Measurements from ENCODE around the gene DAG1. TPM values are rescaled to one million over a fixed set of nuclear protein-coding genes. Genes with fewer than 3 reads are reported as not detected.

Gene DAG1
- total RNA-seq, 2 experiments from 2014 or later: 10.9 to 14.9 TPM

- Histone ChIP-seq H2AFZ (ENCODE audit: low read length) (no peak overlapping the region), H4K20me1 (ENCODE audit: insufficient read depth, low read length) (no peaks in the 10 kb centered on the region), H3K36me3 (ENCODE audit: insufficient read depth, low read length) (peaks cover 3% of the 10 kb centered on the region; the same call in 1 of the 2 replicates), H3K4me2 (ENCODE audit: low read length) (no peak overlapping the region), H3K9me3 (ENCODE audit: low read length) (no peaks in the 10 kb centered on the region), H3K79me2 (ENCODE audit: insufficient read depth, low read depth, low read length) (no peaks in the 10 kb centered on the region), H3K4me1 (ENCODE audit: insufficient read depth, low read length, poor library complexity, severe bottlenecking) (peaks cover 13% of the 10 kb centered on the region), H3K9me2 (ENCODE audit: insufficient read depth, low read length) (no peaks in the 10 kb centered on the region), H3K27ac (ENCODE audit: low read depth, low read length, poor library complexity, severe bottlenecking) (no peak overlapping the region), H3K4me3 (ENCODE audit: low read depth, low read length, poor library complexity, severe bottlenecking) (no peak overlapping the region)
- TF ChIP-seq EZH2phosphoT487 (IDR thresholded peaks at IDR 0.05; ENCODE audit: borderline replicate concordance, low read depth, low read length) (no peak), CTCF (conservative IDR thresholded peaks at IDR 0.05; ENCODE audit: low read length) (no peak)
- no peak for DNase-seq (ENCODE audit: low spot score)
- intact Hi-C loops (cut with micrococcal nuclease; ENCODE audit: unreplicated experiment): no loop called here
- POLR2A ChIA-PET: interaction anchor here (0.6 kb wide), 2 partner anchors 135 to 1463 kb away, joined by 3 read pairs; no protein-coding TSS in a partner anchor
- CTCF ChIA-PET (ENCODE audit: unreplicated experiment): interaction anchor here (1.0 kb wide), 1 partner anchor 134 kb away, joined by 6 read pairs; no protein-coding TSS in a partner anchor
- no TSS peak for BruUV-seq (replicated peaks)
Measured at GRCh38 chr3:49536875-49537533, 66.9 kb downstream of the DAG1 start.

GRCh38 chr3:49539659-49540560 is 69.8 kb downstream of the DAG1 start:
- DNase-seq (ENCODE audit: low spot score): peak; percentile 93
- TF ChIP-seq CTCF (conservative IDR thresholded peaks at IDR 0.05; ENCODE audit: low read length) (peak; percentile 89), EZH2phosphoT487 (IDR thresholded peaks at IDR 0.05; ENCODE audit: borderline replicate concordance, low read depth, low read length) (no peak)
- Histone ChIP-seq H3K27ac (ENCODE audit: low read depth, low read length, poor library complexity, severe bottlenecking) (no peak overlapping the region), H3K4me1 (ENCODE audit: insufficient read depth, low read length, poor library complexity, severe bottlenecking) (peaks cover 13% of the 10 kb centered on the region), H2AFZ (ENCODE audit: low read length) (peak overlapping the region; percentile 68; the same call in 1 of the 2 replicates), H3K36me3 (ENCODE audit: insufficient read depth, low read length) (no peaks in the 10 kb centered on the region), H3K9me3 (ENCODE audit: low read length) (0 out of 2 replicates have a peak, but pooled peaks cover 4% of the 10 kb centered on the region), H3K79me2 (ENCODE audit: insufficient read depth, low read depth, low read length) (no peaks in the 10 kb centered on the region), H4K20me1 (ENCODE audit: insufficient read depth, low read length) (no peaks in the 10 kb centered on the region), H3K4me2 (ENCODE audit: low read length) (peak overlapping the region; percentile 75), H3K9me2 (ENCODE audit: insufficient read depth, low read length) (no peaks in the 10 kb centered on the region), H3K4me3 (ENCODE audit: low read depth, low read length, poor library complexity, severe bottlenecking) (peak overlapping the region; percentile 69)
- BruUV-seq (replicated peaks): no TSS peak
- ChIA-PET POLR2A (interaction anchor here (0.6 to 1.9 kb wide), 6 partner anchors 12 to 509 kb away, joined by 3 to 18 read pairs (median 3); no protein-coding TSS in a partner anchor), CTCF (ENCODE audit: unreplicated experiment) (interaction anchor here (0.6 to 1.9 kb wide), 7 partner anchors 12 to 133 kb away, joined by 3 to 10 read pairs (median 5); no protein-coding TSS in a partner anchor)
- intact Hi-C loops (cut with micrococcal nuclease; ENCODE audit: unreplicated experiment): loop anchor here (1.0 kb wide), 1 partner anchor 131 kb away; no protein-coding TSS in a partner anchor

All from OCI-LY7 (cell line).